GM18951 (cell line): Measurements from ENCODE around the gene MN1.
"Not testable (repeated sequence)": the region's sequence is repeated elsewhere in the genome, so short reads cannot be mapped to it uniquely, and the experiment has no call there.

Experiments
- POLR2A ChIP-seq: IDR thresholded peaks from 4 replicates; pipeline ENCODE4 v1.6.1; 2011; ENCODE audit warnings: mild to moderate bottlenecking; ENCODE audit not compliant: insufficient read length, insufficient read depth; ENCODE audit errors: extremely low read depth
- in situ Hi-C: fragments of 300-500 bp; cut with MboI; formaldehyde crosslinking; loops from one replicate; pipeline ENCODE4 v1.12.0; 2022; ENCODE audit warnings: low sequenced_read_pairs, mixed read lengths, inconsistent platforms; ENCODE audit not compliant: unreplicated experiment

The MN1 gene

DNA sequence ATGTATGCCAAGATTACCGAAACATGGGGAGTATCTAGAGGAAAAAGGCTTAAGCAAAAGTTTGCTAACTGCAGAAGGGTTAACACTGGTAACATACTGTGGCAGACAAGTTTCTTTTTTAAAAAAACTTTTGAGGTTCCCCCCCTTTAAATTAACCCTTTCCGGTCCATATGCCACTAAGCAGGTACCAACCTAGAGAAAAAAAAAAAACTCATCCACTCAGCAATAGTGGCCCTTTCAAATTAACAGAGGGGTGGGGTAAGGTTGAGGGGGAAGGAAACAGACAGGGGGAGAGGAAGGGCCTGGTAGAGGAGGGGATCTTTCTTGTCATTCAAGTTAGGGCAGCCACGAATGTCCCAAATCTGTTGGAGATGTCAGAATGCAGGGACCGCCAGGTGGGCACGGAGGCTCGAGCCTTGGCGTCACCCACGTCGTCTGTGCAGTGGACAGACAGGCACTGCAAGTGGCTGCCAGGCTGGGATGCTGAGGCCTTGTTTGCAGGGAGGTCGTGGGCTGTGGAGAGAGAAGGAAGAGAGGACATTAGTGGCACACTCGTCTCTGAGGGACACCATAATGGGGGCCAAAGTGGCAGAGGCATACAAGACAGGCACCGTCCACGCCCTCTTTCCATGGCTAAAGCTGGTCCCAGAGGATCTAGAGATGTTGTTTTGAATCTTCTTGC, 50.8 kb downstream of the MN1 start:
- no peak for TF ChIP-seq POLR2A

DNA sequence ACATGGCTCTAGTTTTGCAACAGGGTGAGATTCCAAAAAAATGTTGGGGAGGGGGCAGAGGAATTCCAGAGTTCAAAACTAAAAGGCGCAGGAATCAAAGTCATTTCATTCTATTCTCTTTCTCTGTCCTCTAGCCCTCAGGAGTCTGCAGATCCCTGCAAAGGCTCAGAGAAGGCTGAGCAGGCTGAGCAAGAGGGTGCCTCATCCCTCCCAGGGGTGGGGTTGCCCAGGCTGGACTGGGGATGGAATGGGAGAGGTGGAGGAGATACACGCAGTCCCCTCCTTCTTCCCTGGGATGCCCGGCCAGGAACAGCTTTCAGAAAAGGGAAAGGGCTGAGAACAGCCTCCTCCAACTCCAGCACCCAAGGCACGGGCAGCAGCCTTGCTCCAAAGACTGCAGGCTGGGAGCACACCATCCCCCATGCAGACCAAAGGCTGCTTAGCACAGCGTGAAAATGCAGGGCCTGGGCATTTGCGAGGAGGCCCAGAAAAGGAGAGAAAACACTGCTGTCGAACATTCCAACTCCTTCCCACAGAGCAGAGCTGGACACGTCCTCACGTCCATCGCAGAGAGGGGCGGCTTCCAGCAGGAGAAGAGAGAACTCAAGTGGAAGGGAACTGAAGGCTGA, 51.8 kb downstream of the MN1 start:
- no peak for TF ChIP-seq POLR2A
- in situ Hi-C loops, result no loop called here

More for the DNA sequence above, 50.8 kb downstream of the MN1 start:
- in situ Hi-C loops, result no loop called here

DNA sequence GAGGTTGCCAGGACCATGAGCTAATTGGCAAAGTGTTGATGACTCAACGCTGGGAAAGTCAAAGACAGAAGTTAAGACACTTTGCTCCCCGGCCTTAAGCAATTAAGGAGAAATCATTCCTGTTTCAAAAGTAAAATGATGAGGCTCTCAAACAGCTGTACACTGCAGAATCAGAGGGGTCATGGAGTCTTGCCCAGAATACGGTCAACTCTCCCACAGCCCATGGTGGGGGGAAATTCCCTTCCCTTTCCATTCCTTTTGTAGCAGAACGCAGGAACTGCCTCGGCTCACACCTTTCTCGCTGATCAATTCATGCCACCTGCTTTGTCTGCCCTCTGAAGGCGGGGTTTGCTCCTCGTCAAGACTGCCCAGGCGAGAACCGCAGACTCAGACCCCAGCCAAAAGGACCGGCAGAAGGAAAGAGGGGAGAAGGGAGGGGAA, 52.8 kb downstream of the MN1 start:
- no peak for TF ChIP-seq POLR2A
- in situ Hi-C loops, result no loop called here

DNA sequence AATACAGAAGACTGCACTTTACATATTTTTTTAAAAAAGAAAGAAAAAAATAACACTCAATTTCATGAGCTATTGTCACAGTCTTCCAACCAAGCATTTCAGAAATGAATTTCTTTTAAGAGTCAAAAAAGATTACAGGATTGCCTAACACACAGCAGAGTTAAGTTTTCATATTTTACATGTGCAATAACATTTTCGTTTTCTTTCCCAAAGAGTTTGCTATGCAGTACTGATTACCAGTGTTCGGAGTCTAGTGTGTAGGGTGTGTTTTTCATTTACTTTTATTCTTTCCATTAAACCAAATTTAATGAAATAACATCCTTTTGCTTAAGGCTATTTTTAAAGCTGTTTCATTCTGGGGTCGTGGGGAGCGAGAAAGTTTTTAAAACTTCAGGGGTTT, 53.2 kb downstream of the MN1 start:
- no peak for TF ChIP-seq POLR2A
- in situ Hi-C loops, result no loop called here

DNA sequence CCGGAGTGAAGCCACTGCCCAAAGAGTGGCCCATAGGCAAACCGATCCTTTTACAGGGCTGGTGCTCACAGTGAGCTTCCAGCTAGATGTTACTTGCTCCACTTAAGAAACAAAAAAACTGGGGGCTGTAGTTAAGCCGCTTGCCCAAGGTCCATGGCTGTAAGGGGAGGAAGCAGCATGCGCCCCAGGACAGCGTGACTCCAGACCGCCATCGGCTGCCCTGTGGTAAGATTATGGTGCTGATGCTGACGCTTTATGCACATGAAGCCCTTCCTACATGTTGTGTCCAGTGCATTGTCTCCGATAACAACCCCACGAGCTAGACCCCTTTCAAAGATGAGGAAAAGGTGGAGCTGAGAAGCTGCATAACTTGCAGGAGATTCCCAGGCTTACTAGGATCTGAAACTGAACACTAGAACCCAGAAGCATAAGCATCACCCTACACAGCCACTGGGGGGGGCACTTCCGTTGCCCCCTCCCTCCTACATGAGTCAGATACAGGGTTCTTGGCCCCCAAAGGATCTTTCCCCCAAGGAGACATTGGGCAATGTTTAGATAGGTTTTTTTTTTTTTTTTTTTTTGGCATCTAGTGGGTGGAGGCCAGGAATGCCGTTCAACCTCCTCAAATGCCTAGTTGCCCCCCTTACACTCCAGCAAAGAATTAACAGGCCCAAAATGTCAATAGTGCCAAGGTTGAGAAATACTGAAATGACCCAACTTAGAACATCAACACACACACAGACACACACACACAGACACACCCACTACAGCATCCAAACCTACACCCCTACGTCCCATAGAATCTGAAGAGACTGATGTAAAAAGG, 53.9 kb downstream of the MN1 start:
- in situ Hi-C loops, result no loop called here
- TF ChIP-seq POLR2A, result no peak

DNA sequence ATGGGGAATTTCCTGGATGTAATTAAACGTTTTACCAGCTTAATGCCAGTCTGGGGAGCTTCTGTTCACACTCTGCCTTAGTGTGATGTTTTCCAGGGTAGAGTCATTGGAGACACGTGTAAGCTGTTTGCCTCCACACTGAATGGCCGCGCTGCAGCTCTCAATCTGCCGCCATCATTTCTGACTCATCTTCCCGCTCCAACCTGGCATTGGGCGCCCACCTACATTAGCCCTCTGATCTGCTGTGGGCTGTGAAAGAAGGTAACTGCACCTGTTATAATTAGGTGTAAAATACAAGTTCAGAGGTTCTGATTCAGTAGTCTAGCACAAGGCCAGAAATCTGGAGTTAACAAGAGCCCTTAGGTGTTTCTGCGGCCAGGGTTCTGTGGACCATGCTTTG, 54.6 kb downstream of the MN1 start:
- in situ Hi-C loops, result no loop called here
- TF ChIP-seq POLR2A, result no peak

DNA sequence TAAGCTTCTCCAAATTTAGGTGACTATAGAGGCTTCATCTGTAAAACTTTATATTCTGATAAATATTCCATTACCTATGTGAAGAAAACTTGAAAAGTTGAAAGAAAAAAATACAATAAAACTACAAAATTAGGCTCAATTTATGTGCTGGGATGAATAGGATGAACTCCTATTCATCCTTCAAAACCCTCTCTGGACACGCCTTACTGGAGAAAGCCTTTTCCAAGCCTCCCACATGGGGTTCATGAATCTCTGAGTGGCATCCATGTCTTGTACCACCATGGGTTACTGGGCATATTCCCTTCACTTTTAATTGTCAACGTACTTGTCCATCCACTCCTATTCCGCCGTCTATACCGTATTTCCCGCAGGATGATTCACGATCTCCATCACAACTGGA, 55.7 kb downstream of the MN1 start:
- in situ Hi-C loops, result no loop called here

DNA sequence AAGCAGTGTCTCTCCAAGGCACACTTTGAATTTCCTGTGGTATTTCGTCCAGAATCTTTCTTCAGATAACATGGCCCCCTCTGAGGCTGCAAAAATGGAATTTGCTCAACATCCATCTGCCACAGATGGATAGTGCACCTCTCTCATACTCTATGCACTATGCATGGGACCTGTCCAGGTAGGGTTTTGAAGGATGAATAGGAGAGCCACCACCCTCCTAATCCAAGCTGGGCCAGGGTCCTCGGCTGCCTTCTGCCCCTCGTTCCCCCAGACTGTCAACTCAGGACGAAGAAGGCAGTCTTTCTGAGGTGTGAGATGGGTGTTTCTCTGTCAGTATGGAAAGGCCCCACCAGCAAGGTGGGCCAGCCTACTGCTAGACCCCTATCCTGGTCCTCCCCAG, 56.4 kb downstream of the MN1 start:
- TF ChIP-seq POLR2A, result no peak
- in situ Hi-C loops, result no loop called here

More for the DNA sequence above, 55.7 kb downstream of the MN1 start:
- TF ChIP-seq POLR2A, result no peak

DNA sequence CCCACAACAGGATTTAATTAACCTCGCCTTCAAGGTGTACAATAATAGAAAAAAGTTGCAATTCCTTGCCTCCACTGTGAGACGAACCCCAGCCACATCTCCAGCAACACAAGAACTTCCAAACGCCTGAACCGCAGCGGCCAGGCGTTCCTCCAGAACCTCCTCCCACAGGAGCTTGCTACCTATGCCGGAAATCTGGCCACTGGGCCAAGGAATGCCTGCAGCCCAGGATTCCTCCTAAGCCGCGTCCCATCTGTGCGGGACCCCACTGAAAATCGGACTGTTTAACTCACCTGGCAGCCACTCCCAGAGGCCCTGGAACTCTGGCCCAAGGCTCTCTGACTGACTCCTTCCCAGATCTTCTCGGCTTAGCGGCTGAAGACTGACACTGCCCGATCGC, 57.5 kb downstream of the MN1 start:
- in situ Hi-C loops, result not testable (repeated sequence)

DNA sequence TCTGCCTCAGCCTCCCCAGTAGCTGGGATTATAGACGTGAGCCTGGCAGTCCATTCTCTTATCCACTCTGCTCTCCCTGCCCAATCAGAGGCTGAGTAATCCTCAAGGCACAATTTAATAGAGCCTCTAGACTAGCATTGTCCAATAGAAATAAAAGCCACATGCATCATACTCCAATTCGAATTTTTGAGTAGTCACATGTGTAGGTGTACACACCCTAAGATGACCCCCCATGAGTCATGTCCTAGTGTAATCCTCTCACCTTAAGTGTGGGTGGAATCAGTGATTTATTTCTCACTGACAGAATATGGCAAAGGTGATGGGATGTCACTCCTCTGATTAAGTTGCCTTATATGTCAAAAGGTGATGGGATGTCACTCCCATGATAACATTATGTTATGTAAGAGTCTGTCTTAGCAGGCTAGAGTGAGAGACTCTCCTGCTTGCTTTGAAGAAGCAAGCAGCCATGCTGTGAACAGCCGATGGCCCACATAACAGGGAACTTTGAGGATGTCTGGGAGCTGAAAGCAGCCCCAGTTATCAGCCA, 61.3 kb downstream of the MN1 start:
- in situ Hi-C loops, result no loop called here
- TF ChIP-seq POLR2A, result no peak

DNA sequence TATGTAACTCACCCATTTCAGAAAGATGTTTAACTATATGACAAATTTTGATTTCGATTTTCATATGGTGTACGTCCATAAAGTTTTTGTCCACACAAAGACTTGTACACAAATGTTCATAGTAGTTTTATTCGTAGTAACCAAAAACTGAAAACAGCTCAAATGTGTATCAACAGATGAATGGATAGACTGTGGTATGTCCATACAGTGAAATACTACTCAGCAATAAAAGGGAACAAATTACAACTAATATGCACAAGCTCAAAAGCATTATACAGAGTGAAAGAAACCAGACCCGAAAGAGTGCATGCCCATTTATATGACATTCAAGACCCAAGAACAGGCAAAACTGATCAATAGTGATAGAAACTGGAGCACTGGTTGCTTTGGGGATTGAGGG, 64.0 kb downstream of the MN1 start:
- in situ Hi-C loops, result no loop called here
- no peak for TF ChIP-seq POLR2A

DNA sequence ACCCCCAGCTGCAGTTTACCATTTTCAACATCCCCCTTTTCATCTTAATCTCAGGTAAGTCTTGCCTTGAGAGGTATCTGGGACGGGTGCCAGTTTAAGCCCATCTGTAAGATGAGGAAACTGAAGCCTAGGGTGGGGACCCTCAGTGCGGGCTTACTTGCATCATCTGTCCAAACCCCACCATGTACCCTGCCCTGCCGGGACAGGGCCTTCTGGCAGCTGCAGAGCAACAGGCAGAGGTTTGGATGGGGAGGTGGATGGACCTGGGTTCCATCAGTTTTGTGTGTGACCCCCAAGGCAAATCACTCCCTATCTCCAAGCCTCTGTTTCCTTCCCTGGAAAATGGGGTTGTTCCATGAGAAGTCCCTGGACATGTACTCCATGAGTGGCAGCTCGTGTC, 67.5 kb downstream of the MN1 start:
- in situ Hi-C loops, result no loop called here
- TF ChIP-seq POLR2A, result no peak

DNA sequence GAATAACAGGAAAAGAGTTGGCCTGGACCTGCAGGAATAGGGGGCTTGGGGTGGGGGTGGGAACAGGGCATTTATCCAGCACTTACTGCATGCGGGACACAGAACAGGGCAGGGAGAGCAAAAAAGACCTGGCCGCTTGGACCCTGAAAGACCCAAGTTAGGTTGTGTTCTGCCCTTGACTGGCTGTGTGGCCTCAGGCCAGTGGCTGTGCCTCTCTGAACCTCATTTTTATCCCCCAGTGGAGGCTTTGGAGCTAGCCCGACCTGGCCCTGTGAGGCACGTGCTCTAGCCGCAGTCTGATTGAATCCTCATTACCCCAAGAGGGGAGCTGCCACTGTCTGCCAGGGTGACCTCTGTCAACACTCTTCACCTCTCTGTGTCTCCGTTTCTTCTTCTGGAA, 68.7 kb downstream of the MN1 start:
- TF ChIP-seq POLR2A, result no peak
- in situ Hi-C loops, result no loop called here

DNA sequence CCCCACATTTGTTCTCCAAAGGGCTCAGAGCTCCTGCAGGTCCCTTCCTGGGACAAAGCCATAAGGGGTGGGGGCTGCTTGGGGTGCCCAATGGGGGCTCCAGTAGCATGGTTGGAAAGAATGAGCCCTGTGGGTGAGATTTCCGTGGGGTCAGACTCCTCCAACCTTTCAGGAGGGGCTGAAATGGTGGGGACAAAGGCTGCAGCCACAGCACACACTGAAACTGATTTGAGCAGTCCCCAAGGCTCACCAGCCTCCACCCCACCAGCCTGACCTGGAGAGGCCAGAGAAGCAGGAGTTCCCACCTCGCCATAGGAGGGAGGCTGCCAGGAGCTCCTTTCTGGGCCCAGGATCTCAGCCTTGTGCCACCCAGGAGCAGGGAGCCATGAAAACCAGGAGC, 69.2 kb downstream of the MN1 start:
- no peak for TF ChIP-seq POLR2A
- in situ Hi-C loops, result no loop called here

DNA sequence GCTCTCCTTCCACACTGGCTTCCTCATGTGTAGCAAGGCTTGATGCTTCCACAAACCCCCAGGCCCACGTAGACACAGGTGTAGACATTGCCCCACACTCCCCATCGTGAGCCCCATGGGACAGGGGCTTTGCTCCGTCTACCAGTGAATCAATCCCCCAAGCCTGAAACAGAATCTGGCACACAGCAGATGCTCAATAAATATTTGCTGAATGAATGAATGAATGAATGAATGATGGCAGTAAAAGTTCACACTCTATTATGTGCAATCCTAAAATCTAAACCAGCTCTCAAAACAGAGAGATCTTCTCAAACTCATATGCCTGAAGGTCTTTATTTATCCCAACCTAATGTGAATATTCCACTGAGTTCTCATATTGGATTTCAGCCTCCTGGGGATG, 69.9 kb downstream of the MN1 start:
- in situ Hi-C loops, result no loop called here
- TF ChIP-seq POLR2A, result no peak
